GM23248 (cell line): Measurements from ENCODE around the gene KLHL14. TPM values are rescaled to one million over a fixed set of nuclear protein-coding genes. Genes with fewer than 3 reads are reported as not detected.

Experiments used
- DNase-seq: peaks from one replicate; pipeline ENCODE4 v3.0.0-alpha.2; 2015
- H2AFZ ChIP-seq: fragments of 200-600 bp; sonication (generic); 2 replicates; pipeline ENCODE4 v1.6.1; 2016; ENCODE audit warnings: antibody characterized with exemption
- H3F3A ChIP-seq: fragments of 200-600 bp; sonication (generic); 2 replicates; pipeline ENCODE4 v1.6.1; 2016; ENCODE audit warnings: mild to moderate bottlenecking, antibody characterized with exemption, mixed run types; ENCODE audit not compliant: insufficient read depth
- H3K27ac ChIP-seq: fragments of 200-600 bp; sonication (generic); 2 replicates; pipeline ENCODE4 v1.5.1; 2016; ENCODE audit warnings: mild to moderate bottlenecking
- H3K27me3 ChIP-seq: fragments of 200-600 bp; sonication (generic); replicated peaks from 2 replicates; pipeline ENCODE4 v1.6.1; 2016; ENCODE audit warnings: mild to moderate bottlenecking; ENCODE audit not compliant: insufficient read depth
- H3K36me3 ChIP-seq: fragments of 200-600 bp; sonication (generic); 2 replicates; pipeline ENCODE4 v1.6.1; 2016; ENCODE audit warnings: low read depth, mild to moderate bottlenecking
- H3K4me1 ChIP-seq: fragments of 200-600 bp; sonication (generic); 2 replicates; pipeline ENCODE4 v1.6.1; 2016; ENCODE audit warnings: mild to moderate bottlenecking; ENCODE audit not compliant: insufficient read depth
- H3K4me2 ChIP-seq: fragments of 200-600 bp; sonication (generic); one replicate; pipeline ENCODE4 v1.6.1; 2016; ENCODE audit warnings: mild to moderate bottlenecking; ENCODE audit not compliant: unreplicated experiment
- H3K4me3 ChIP-seq: fragments of 200-600 bp; sonication (generic); 2 replicates; pipeline ENCODE4 v1.5.1; 2016; ENCODE audit warnings: mild to moderate bottlenecking
- H3K79me2 ChIP-seq: fragments of 200-600 bp; sonication (generic); 2 replicates; pipeline ENCODE4 v1.6.1; 2016; ENCODE audit warnings: mild to moderate bottlenecking; ENCODE audit not compliant: insufficient read depth
- H3K9ac ChIP-seq: fragments of 200-600 bp; sonication (generic); 2 replicates; pipeline ENCODE4 v1.6.1; 2016; ENCODE audit warnings: mild to moderate bottlenecking
- H3K9me2 ChIP-seq: fragments of 200-600 bp; sonication (generic); 2 replicates; pipeline ENCODE4 v1.6.1; 2016; ENCODE audit warnings: mixed run types, mild to moderate bottlenecking, moderate library complexity; ENCODE audit not compliant: insufficient read depth
- H3K9me3 ChIP-seq: fragments of 200-600 bp; sonication (generic); one replicate; pipeline ENCODE4 v1.6.1; 2017; ENCODE audit warnings: low read depth
- H4K20me1 ChIP-seq: fragments of 200-600 bp; sonication (generic); 2 replicates; pipeline ENCODE4 v1.6.0; 2016; ENCODE audit not compliant: insufficient read depth
- EZH2 ChIP-seq: fragments of 200-600 bp; sonication (generic); IDR thresholded peaks from 2 replicates; pipeline ENCODE4 v1.6.1; 2018; ENCODE audit warnings: antibody characterized with exemption, mild to moderate bottlenecking; ENCODE audit not compliant: insufficient read depth, poor library complexity, severe bottlenecking
- EZH2phosphoT487 ChIP-seq: fragments of 200-600 bp; sonication (generic); IDR thresholded peaks from 2 replicates; pipeline ENCODE4 v1.6.1; 2018; ENCODE audit warnings: antibody characterized with exemption, moderate library complexity, mild to moderate bottlenecking, low read depth; ENCODE audit not compliant: insufficient read depth
- WGBS, 2 experiments: methylation state at CpG; one replicate each; pipeline ENCODE4 v1.1.6; 2015 to 2017; ENCODE audit warnings: low lambda C conversion rate in 2 of 2, low coverage in 1 of 2; ENCODE audit errors: missing lambda C conversion rate in 2 of 2; 5-methylcytosine and 5-hydroxymethylcytosine counted together
- in situ Hi-C: fragments of 300-500 bp; cut with MboI; formaldehyde crosslinking; loops from 2 replicates; pipeline ENCODE4 v1.15.0; 2020
- polyA plus RNA-seq: library from polyadenylated mRNA; unstranded; fragments of >200 nt; fragmentation: Nextera tagmentation; extraction: Ambion mirVana; gene quantifications from 2 replicates; pipeline ENCODE4 v1.2.1, GENCODE V29; 2016
- total RNA-seq: library from RNA; depleted of rRNA; stranded (reverse); fragments of >200 nt; shearing (Covaris generic); gene quantifications from 2 replicates; pipeline ENCODE4 v1.2.3, GENCODE V29; 2014

KLHL14 gene
- total and polyA plus RNA-seq, 2 experiments from 2014 or later, result not detected

DNA sequence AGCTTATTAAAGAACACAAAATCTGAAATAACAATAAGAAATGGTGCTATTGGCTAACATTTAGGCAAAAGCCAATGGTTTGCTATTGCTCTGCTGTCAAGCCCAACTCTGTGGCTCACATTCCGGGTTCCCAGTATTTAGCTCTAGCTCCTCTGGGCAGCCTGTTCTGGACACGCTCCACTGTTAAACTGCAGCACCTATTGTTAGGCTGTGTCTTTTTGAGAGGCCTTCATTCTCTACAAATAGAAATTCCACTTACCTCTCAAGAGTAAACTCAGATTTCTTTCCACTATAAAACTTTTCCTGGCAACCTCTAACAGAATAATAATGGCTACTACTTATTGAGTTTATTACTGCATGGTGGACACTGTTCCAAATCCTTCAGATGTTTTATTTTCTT is 3.7 kb upstream of the KLHL14 start:
- Histone ChIP-seq H3K4me1 (no peaks in the 10 kb centered on the region), H3K4me3 (no peak overlapping the region), H3K9me3 (no peaks in the 10 kb centered on the region), H3K79me2 (no peaks in the 10 kb centered on the region), H3K27ac (no peak overlapping the region), H3K9me2 (no peaks in the 10 kb centered on the region), H3K4me2 (no peak overlapping the region), H3K27me3 (peaks cover 10% of the 10 kb centered on the region), H4K20me1 (no peaks in the 10 kb centered on the region), H3K9ac (no peak overlapping the region), H2AFZ (no peak overlapping the region), H3K36me3 (no peaks in the 10 kb centered on the region), H3F3A (no peaks in the 10 kb centered on the region)
- no peak for DNase-seq
- 27 to 39% methylated on average over 2 of the region's 2 CpGs for WGBS, 2 experiments
- in situ Hi-C loops, result no loop called here
- TF ChIP-seq EZH2phosphoT487, result no peak
- no peak for TF ChIP-seq EZH2

DNA sequence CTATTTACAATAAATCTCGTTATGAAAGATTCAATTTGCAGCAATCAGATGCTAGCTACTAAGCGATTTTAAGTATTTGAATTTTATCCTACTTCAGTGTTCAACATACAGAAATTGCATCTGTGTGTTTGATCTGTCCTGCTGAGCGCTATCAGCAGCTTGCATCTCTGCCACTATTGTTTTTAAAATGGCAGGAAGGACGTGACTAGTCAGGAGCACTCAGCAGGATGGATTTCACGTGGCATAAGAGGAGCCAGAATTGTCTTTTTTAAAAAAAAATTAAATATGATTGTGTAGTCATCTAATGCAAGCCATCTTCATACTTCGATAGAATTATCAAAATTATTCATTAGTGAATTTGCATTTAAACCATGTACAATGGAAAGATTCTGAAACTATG is 2.8 kb upstream of the KLHL14 start:
- no peak overlapping the region for H3K9ac ChIP-seq
- no peak overlapping the region for H2AFZ ChIP-seq
- H3F3A ChIP-seq, result no peaks in the 10 kb centered on the region
- H3K4me3 ChIP-seq, result no peak overlapping the region
- no peaks in the 10 kb centered on the region for H3K79me2 ChIP-seq
- DNase-seq, result no peak
- no peaks in the 10 kb centered on the region for H4K20me1 ChIP-seq
- no peaks in the 10 kb centered on the region for H3K36me3 ChIP-seq
- no peaks in the 10 kb centered on the region for H3K9me2 ChIP-seq
- H3K9me3 ChIP-seq, result no peaks in the 10 kb centered on the region
- 27 to 36% methylated on average over 6 of the region's 6 CpGs for WGBS, 2 experiments
- no peak overlapping the region for H3K4me2 ChIP-seq
- H3K27ac ChIP-seq, result no peak overlapping the region
- H3K27me3 ChIP-seq, result peaks cover 19% of the 10 kb centered on the region
- H3K4me1 ChIP-seq, result no peaks in the 10 kb centered on the region
- in situ Hi-C loops, result no loop called here
- TF ChIP-seq EZH2phosphoT487 (no peak), EZH2 (no peak)

DNA sequence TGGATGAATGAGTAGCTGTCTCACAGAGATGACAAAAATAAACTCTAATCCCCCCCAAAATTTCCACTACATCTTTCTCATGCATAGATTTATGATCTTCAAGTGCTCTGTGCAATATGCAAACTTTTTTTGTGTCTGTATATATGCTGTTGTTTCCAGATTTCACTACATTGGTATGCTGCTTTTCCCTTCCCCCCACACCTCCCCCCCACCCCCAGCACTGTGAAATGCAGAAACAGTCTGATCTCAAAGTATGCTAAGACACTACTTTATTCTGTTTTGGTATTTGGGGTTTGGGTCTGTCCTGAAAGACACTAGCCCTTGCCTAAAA is 524 bp upstream of the KLHL14 start:
- TF ChIP-seq EZH2phosphoT487, result no peak
- TF ChIP-seq EZH2, result no peak
- in situ Hi-C loops, result no loop called here
- H4K20me1 ChIP-seq, result no peaks in the 10 kb centered on the region
- H3K9ac ChIP-seq, result no peak overlapping the region
- H3K4me2 ChIP-seq, result no peak overlapping the region
- peaks cover 26% of the 10 kb centered on the region for H3K27me3 ChIP-seq
- H3K9me2 ChIP-seq, result no peaks in the 10 kb centered on the region
- H3K36me3 ChIP-seq, result no peaks in the 10 kb centered on the region
- no peak overlapping the region for H3K4me3 ChIP-seq
- no peaks in the 10 kb centered on the region for H3F3A ChIP-seq
- no peaks in the 10 kb centered on the region for H3K4me1 ChIP-seq
- no peak for DNase-seq
- H3K27ac ChIP-seq, result no peak overlapping the region
- H3K79me2 ChIP-seq, result no peaks in the 10 kb centered on the region
- no peaks in the 10 kb centered on the region for H3K9me3 ChIP-seq
- no peak overlapping the region for H2AFZ ChIP-seq

DNA sequence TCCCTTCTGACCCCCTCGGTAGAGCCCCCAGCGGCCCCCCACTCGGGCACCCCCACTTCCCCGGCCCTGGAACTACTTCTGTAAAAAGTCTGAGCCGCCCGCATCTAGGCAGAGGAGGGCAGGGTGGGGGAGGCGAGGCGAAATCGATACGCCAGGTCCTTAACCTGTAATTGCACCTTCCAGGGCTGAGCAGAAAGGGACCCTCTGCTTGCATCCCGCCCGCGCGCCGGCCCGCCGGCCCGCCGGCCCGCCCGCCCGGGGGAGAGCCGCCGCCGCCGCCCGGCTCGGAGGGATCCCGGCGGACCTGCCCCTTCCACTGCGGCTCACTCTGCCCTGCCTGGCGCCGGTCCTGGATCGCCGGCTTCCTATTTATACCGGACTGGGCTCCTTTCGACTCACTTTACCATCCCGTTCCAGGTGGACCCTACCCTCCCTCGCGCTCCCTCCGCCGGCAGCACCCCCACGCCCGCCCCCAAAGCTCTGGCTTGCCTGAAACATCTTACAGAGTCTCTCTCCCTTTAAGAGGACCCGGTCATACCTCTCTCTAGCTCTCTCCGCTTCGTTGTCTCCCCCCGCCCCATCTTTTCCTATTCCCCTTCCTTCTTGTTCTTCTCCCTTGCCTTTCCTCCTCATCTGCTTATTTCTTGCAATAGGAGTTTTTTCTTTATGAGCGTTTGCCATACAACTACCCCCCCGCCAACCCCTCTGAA is 797 bp downstream of the KLHL14 start:
- no peak overlapping the region for H2AFZ ChIP-seq
- 2 to 7% methylated on average over 3 to 26 of the region's 50 CpGs for WGBS, 2 experiments

More for the DNA sequence above, 797 bp downstream of the KLHL14 start:
- no peak overlapping the region for H3K27ac ChIP-seq
- H3K9ac ChIP-seq, result no peak overlapping the region
- H3K36me3 ChIP-seq, result no peaks in the 10 kb centered on the region
- H3K4me2 ChIP-seq, result no peak overlapping the region
- H3K4me3 ChIP-seq, result no peak overlapping the region
- H3F3A ChIP-seq, result no peaks in the 10 kb centered on the region
- no peaks in the 10 kb centered on the region for H3K79me2 ChIP-seq
- TF ChIP-seq EZH2phosphoT487 (0 out of 2 replicates have a peak, but pooled peaks have one; percentile 54), EZH2 (peak; percentile 85)
- H3K9me3 ChIP-seq, result no peaks in the 10 kb centered on the region
- no peaks in the 10 kb centered on the region for H3K4me1 ChIP-seq
- in situ Hi-C loops, result no loop called here
- H3K9me2 ChIP-seq, result no peaks in the 10 kb centered on the region
- peaks cover 37% of the 10 kb centered on the region for H3K27me3 ChIP-seq
- no peaks in the 10 kb centered on the region for H4K20me1 ChIP-seq
- peak; percentile 4 for DNase-seq
